Measurements from ENCODE around the gene EXPH5. TPM values are rescaled to one million over a fixed set of nuclear protein-coding genes. Genes with fewer than 3 reads are reported as not detected.

Gene EXPH5
- total RNA-seq, 2 donors from 2014 or later = 1.4 to 2.8 TPM

DNA sequence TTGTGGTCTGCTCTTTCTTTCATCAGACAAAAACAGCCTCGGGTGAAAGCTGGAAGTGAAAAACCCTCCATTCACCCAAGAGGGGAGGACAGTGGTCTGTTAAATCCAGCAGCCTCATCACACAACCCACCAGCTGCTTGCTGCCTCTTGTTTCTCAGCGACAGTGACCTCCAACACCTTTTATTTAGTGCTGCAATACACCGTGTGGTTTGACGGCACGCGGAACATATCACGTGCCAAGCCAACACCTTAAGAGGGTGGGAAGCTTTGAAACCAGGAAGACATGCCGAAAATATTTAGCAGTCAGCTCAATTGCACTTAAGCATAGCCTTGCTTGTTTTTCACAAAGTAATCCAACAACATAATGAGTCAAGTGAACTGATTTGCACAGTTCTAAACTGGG is 55.5 kb downstream of the EXPH5 start:
- H3K4me1 ChIP-seq = no peaks in the 10 kb centered on the region
- H3K27ac ChIP-seq = no peak overlapping the region
- no peaks in the 10 kb centered on the region for H3K9me3 ChIP-seq
- no peaks in the 10 kb centered on the region for H3K27me3 ChIP-seq
- DNase-seq (ENCODE audit: low spot score) = no peak
- no peak overlapping the region for H3K4me3 ChIP-seq
- TF ChIP-seq, protein P1, sequence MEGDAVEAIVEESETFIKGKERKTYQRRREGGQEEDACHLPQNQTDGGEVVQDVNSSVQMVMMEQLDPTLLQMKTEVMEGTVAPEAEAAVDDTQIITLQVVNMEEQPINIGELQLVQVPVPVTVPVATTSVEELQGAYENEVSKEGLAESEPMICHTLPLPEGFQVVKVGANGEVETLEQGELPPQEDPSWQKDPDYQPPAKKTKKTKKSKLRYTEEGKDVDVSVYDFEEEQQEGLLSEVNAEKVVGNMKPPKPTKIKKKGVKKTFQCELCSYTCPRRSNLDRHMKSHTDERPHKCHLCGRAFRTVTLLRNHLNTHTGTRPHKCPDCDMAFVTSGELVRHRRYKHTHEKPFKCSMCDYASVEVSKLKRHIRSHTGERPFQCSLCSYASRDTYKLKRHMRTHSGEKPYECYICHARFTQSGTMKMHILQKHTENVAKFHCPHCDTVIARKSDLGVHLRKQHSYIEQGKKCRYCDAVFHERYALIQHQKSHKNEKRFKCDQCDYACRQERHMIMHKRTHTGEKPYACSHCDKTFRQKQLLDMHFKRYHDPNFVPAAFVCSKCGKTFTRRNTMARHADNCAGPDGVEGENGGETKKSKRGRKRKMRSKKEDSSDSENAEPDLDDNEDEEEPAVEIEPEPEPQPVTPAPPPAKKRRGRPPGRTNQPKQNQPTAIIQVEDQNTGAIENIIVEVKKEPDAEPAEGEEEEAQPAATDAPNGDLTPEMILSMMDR (IDR thresholded peaks at IDR 0.05) = no peak
- H3K36me3 ChIP-seq = no peaks in the 10 kb centered on the region

DNA sequence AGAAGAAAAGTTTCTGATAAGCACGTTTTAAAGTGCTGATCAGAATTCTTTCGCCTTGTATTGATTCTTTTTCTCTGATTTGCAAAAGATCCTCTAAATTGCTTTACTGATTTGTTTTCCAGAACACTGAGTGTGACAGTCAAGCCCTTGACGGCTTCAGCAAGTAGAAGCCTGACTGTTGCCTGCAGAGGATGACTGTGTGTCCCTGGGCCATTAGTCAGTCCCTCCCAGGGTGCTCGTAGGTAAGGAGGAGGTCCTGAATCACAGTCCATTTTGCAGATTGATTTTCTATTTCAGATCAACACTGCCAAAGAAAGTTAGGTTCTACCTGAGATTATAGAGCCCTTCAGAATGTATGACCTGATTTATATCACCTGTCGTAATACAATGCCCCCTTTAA is 56.8 kb downstream of the EXPH5 start:
- Histone ChIP-seq H3K9me3 (no peaks in the 10 kb centered on the region), H3K27me3 (no peaks in the 10 kb centered on the region), H3K36me3 (no peaks in the 10 kb centered on the region), H3K4me3 (no peak overlapping the region), H3K27ac (no peak overlapping the region), H3K4me1 (no peaks in the 10 kb centered on the region)
- TF ChIP-seq, protein P1 (IDR thresholded peaks at IDR 0.05) = no peak
- no peak for DNase-seq (ENCODE audit: low spot score)

DNA sequence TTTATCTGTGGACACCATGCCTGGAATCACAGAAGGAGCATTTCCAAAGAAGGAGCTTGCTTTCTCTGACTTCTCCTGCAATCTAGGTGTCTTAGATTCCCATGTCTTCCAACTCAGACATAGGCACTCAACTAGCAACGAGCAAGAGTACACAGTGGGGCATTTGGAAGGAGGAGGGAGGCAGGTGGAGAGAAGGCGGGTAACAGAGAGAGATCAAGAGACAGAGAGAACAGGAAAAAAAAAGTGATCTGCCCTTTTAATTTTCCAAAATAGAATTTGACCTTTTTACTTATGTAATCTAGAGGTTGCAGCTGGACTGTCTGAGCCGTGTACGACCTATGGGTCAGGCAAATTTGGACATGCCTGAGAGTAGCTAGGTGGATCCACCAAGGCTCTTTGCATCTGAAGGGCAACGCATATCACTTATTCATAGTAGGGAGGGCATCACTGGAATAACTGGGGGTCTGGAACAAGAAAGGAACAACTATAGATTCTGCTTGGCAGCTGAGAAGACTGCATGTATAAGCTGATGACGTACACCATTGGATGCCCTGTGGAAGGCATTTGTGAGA is 58.1 kb downstream of the EXPH5 start:
- TF ChIP-seq, protein P1 (IDR thresholded peaks at IDR 0.05) = no peak
- DNase-seq (ENCODE audit: low spot score) = no peak
- Histone ChIP-seq H3K36me3 (no peaks in the 10 kb centered on the region), H3K4me3 (no peak overlapping the region), H3K4me1 (no peaks in the 10 kb centered on the region), H3K9me3 (no peaks in the 10 kb centered on the region), H3K27me3 (no peaks in the 10 kb centered on the region), H3K27ac (no peak overlapping the region)

- H3K9me3 ChIP-seq = no peaks in the 10 kb centered on the region
- no peaks in the 10 kb centered on the region for H3K27me3 ChIP-seq
- DNase-seq (ENCODE audit: low spot score) = no peak
- no peak overlapping the region for H3K27ac ChIP-seq
- no peaks in the 10 kb centered on the region for H3K4me1 ChIP-seq
- H3K4me3 ChIP-seq = no peak overlapping the region
- TF ChIP-seq, protein P1 (IDR thresholded peaks at IDR 0.05) = no peak
- H3K36me3 ChIP-seq = no peaks in the 10 kb centered on the region
Observed at GRCh38 chr11:108534274-108534882, 59.2 kb downstream of the EXPH5 start.

- no peaks in the 10 kb centered on the region for H3K27me3 ChIP-seq
- no peaks in the 10 kb centered on the region for H3K9me3 ChIP-seq
- H3K36me3 ChIP-seq = no peaks in the 10 kb centered on the region
- no peaks in the 10 kb centered on the region for H3K4me1 ChIP-seq
- no peak overlapping the region for H3K4me3 ChIP-seq
- no peak for DNase-seq (ENCODE audit: low spot score)
- TF ChIP-seq, protein P1 (IDR thresholded peaks at IDR 0.05) = no peak
- no peak overlapping the region for H3K27ac ChIP-seq
Observed at GRCh38 chr11:108530426-108530825, 63.1 kb downstream of the EXPH5 start.

DNA sequence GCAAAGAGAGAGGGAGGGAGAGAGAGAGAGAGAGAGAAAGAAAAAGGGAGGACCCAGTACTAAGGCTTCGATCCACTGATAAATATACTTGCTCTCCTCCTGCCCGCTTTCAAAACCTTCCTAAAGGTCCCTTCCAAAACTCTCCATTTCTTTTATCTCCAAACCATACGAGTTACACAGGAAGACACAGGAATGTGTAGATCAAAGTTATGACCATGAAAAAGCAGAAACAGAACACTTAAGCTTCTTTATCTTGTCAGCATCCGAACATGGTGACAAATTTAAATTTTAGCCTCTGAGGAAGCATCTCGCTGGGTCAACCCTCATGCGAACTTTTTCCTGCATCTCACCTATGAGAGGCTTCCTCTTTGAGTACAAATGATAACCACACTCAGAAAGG is 66.2 kb downstream of the EXPH5 start:
- TF ChIP-seq, protein P1 (IDR thresholded peaks at IDR 0.05) = no peak
- DNase-seq (ENCODE audit: low spot score) = no peak
- no peaks in the 10 kb centered on the region for H3K4me1 ChIP-seq
- H3K27ac ChIP-seq = no peak overlapping the region
- no peaks in the 10 kb centered on the region for H3K36me3 ChIP-seq
- H3K4me3 ChIP-seq = no peak overlapping the region
- no peaks in the 10 kb centered on the region for H3K27me3 ChIP-seq
- no peaks in the 10 kb centered on the region for H3K9me3 ChIP-seq
